ENCODE measurements around the gene CCNT1. TPM values are rescaled to one million over a fixed set of nuclear protein-coding genes. Genes with fewer than 3 reads are reported as not detected.
A peak's percentile ranks its signal among the peaks of the same experiment; 100 is the strongest.
"Not testable (repeated sequence)": the region's sequence is repeated elsewhere in the genome, so short reads cannot be mapped to it uniquely, and the experiment has no call there.

Gene CCNT1
- total RNA-seq, 4 donors from 2014 or later = 17.4 to 46.8 (median 33.9) TPM

GRCh38 chr12:48686037-48686595, 30.4 kb downstream of the CCNT1 start:
- no peaks in the 10 kb centered on the region for H3K27me3 ChIP-seq
- intact Hi-C loops (cut with DNase I; ENCODE audit: low total_unique reads) = no loop called here
- no peak overlapping the region for H3K27ac ChIP-seq
- H3K4me3 ChIP-seq = no peak overlapping the region
- H3K9me3 ChIP-seq = no peaks in the 10 kb centered on the region
- no peak for DNase-seq
- no peaks in the 10 kb centered on the region for H3K4me1 ChIP-seq
- H3K36me3 ChIP-seq = no peaks in the 10 kb centered on the region
- no peak for TF ChIP-seq POLR2A (IDR thresholded peaks at IDR 0.05)
- TF ChIP-seq, protein P1, sequence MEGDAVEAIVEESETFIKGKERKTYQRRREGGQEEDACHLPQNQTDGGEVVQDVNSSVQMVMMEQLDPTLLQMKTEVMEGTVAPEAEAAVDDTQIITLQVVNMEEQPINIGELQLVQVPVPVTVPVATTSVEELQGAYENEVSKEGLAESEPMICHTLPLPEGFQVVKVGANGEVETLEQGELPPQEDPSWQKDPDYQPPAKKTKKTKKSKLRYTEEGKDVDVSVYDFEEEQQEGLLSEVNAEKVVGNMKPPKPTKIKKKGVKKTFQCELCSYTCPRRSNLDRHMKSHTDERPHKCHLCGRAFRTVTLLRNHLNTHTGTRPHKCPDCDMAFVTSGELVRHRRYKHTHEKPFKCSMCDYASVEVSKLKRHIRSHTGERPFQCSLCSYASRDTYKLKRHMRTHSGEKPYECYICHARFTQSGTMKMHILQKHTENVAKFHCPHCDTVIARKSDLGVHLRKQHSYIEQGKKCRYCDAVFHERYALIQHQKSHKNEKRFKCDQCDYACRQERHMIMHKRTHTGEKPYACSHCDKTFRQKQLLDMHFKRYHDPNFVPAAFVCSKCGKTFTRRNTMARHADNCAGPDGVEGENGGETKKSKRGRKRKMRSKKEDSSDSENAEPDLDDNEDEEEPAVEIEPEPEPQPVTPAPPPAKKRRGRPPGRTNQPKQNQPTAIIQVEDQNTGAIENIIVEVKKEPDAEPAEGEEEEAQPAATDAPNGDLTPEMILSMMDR (IDR thresholded peaks at IDR 0.05) = no peak

- Histone ChIP-seq H3K4me1 (peaks cover 0 to 10% of the 10 kb centered on the region in 2 donors), H3K27me3 (no peaks in the 10 kb centered on the region), H3K9me3 (no peaks in the 10 kb centered on the region), H3K4me3 (no peak overlapping the region), H3K36me3 (no peaks in the 10 kb centered on the region), H3K27ac (no peak overlapping the region)
- DNase-seq = no peak
- TF ChIP-seq POLR2A (IDR thresholded peaks at IDR 0.05) = no peak
- TF ChIP-seq, protein P1 (IDR thresholded peaks at IDR 0.05) = no peak
- intact Hi-C loops (cut with DNase I; ENCODE audit: low total_unique reads) = no loop called here
Observed at GRCh38 chr12:48683534-48683933, 33.0 kb downstream of the CCNT1 start.

DNA sequence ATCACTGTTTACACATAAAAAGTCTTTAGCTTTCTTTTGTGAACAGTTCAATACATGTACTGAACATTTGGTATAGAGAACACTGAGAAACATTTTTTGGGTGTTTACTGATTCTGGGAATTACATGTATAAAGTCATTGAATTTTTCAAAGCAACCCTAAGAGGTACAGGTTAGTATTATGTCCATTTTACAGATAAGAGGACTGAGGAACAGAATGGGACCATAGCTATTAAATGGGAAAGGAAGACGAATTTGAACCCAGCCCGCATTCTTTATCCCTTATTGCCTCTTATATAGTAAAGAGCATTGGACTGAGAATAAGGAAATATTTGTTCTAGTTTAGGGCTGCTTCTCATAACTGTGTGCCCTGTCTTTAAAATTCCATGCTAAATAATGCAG, 33.6 kb downstream of the CCNT1 start:
- no peak overlapping the region for H3K27ac ChIP-seq
- intact Hi-C loops (cut with DNase I; ENCODE audit: low total_unique reads) = no loop called here

GRCh38 chr12:48682533-48682905, 34.0 kb downstream of the CCNT1 start:
- H3K9me3 ChIP-seq; intact Hi-C loops (cut with DNase I; ENCODE audit: low total_unique reads); H3K27me3 ChIP-seq; DNase-seq; H3K36me3 ChIP-seq: not testable (repeated sequence)
- peak overlapping the region; percentile 91 to 97 for H3K4me3 ChIP-seq
- peaks cover 0 to 14% of the 10 kb centered on the region in 2 donors for H3K4me1 ChIP-seq
- H3K27ac ChIP-seq = peak overlapping the region; percentile 49 to 60

More for the DNA sequence above, 33.6 kb downstream of the CCNT1 start:
- no peaks in the 10 kb centered on the region for H3K27me3 ChIP-seq
- no peak for TF ChIP-seq POLR2A (IDR thresholded peaks at IDR 0.05)
- TF ChIP-seq, protein P1 (IDR thresholded peaks at IDR 0.05) = no peak
- H3K36me3 ChIP-seq = no peaks in the 10 kb centered on the region
- H3K4me1 ChIP-seq = peaks cover 0 to 14% of the 10 kb centered on the region in 2 donors
- H3K4me3 ChIP-seq = peak overlapping the region in 1 of 2 donors; percentile 91
- no peak for DNase-seq
- H3K9me3 ChIP-seq = no peaks in the 10 kb centered on the region

- TF ChIP-seq POLR2A (IDR thresholded peaks at IDR 0.05) = peak; percentile 95 to 97
- TF ChIP-seq, protein P1 (IDR thresholded peaks at IDR 0.05) = no peak
- Histone ChIP-seq H3K27ac (peak within 1 kb of the TSS; percentile 85 to 91), H3K27me3 (no peaks in the 10 kb centered on the region), H3K4me1 (peaks cover 0 to 14% of the 10 kb centered on the region in 2 donors), H3K36me3 (no peaks in the 10 kb centered on the region), H3K4me3 (peak within 1 kb of the TSS; percentile 91 to 97), H3K9me3 (no peaks in the 10 kb centered on the region)
- peak; percentile 97 to 98 for DNase-seq
- intact Hi-C loops (cut with DNase I; ENCODE audit: low total_unique reads) = no loop called here
Observed at GRCh38 chr12:48681710-48682532, 34.6 kb downstream of the CCNT1 start, which contains the start of gene KANSL2. KANSL2 (minus strand) TSS chr12:48682238; CDS start chr12:48681632, 606 bp downstream.
